Measurements from ENCODE around the gene CST8. TPM values are rescaled to one million over a fixed set of nuclear protein-coding genes. Genes with fewer than 3 reads are reported as not detected.

CST8 gene
- total RNA-seq, 6 experiments from 2014 or later, result not detected

DNA sequence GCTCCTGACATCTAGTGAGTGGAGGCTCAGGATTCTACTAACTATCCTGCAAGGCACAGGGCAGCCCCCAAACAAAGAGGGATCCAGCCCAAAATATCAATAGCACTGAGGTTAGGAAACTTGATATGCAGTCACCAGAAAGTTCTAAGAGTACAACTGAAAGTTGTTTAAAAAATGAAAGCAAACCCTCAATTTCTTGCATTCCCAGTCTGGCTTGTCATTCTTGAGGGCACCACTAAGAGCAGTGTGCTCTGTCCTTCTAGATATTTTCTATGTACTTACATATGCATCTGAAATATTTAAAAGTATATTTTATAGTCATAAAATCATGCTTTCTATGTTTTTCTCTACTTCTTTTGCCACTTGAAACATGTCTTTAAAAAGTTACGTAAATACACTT is 35.9 kb downstream of the CST8 start:
- peaks cover 9% of the 10 kb centered on the region; the same call in 1 of the 2 replicates for H3K36me3 Mint-ChIP-seq (ENCODE audit: low read depth)
- peak; percentile 11; the same call in 1 of the 2 replicates for TF ChIP-seq CTCF (IDR thresholded peaks at IDR 0.05)
- peaks cover 15% of the 10 kb centered on the region for H3K9me3 Mint-ChIP-seq
- no peaks in the 10 kb centered on the region for H3K4me1 Mint-ChIP-seq (ENCODE audit: low read depth)
- no peak overlapping the region for H3K27ac Mint-ChIP-seq
- H3K4me3 Mint-ChIP-seq, result no peak overlapping the region
- no peak for DNase-seq
- peaks cover 4% of the 10 kb centered on the region; the same call in 1 of the 2 replicates for H3K27me3 Mint-ChIP-seq (ENCODE audit: insufficient read depth)

GRCh38 chr20:23528867-23529431 is 38.0 kb downstream of the CST8 start:
- Mint-ChIP-seq H3K27ac (no peak overlapping the region), H3K9me3 (peaks cover 15% of the 10 kb centered on the region), H3K4me1 (ENCODE audit: low read depth) (no peaks in the 10 kb centered on the region), H3K4me3 (no peak overlapping the region), H3K27me3 (ENCODE audit: insufficient read depth) (peaks cover 4% of the 10 kb centered on the region; the same call in 1 of the 2 replicates), H3K36me3 (ENCODE audit: low read depth) (peaks cover 9% of the 10 kb centered on the region; the same call in 1 of the 2 replicates)
- no peak for TF ChIP-seq CTCF (IDR thresholded peaks at IDR 0.05)
- no peak for DNase-seq

GRCh38 chr20:23530937-23531567 is 40.1 kb downstream of the CST8 start:
- Mint-ChIP-seq H3K27me3 (ENCODE audit: insufficient read depth) (peaks cover 4% of the 10 kb centered on the region; the same call in 1 of the 2 replicates), H3K4me1 (ENCODE audit: low read depth) (no peaks in the 10 kb centered on the region), H3K9me3 (peaks cover 15% of the 10 kb centered on the region), H3K36me3 (ENCODE audit: low read depth) (peaks cover 9% of the 10 kb centered on the region; the same call in 1 of the 2 replicates), H3K27ac (no peak overlapping the region), H3K4me3 (no peak overlapping the region)
- no peak for DNase-seq
- no peak for TF ChIP-seq CTCF (IDR thresholded peaks at IDR 0.05)

DNA sequence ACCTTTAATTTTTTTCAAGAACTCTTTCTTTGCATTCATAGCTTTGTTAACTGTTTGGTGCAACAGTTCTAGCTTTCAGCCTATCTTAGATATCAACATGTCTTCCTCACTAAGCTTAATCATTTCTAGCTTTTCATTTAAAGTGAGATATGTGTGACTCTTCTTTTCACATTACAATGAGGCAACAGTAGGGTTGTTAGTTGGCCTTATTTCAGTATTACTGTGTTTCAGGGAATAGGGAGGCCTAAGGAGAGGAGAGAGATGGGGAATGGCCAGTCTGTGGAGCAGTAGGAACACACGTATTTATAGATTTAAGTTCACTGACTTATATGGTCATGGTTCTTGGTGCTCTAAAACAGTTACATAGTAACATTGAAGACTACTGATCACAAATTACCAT is 41.6 kb downstream of the CST8 start:
- H3K27me3 Mint-ChIP-seq (ENCODE audit: insufficient read depth), result no peaks in the 10 kb centered on the region
- peaks cover 11% of the 10 kb centered on the region for H3K9me3 Mint-ChIP-seq
- TF ChIP-seq CTCF (IDR thresholded peaks at IDR 0.05), result no peak
- no peak overlapping the region for H3K4me3 Mint-ChIP-seq
- no peak overlapping the region for H3K27ac Mint-ChIP-seq
- peaks cover 9% of the 10 kb centered on the region; the same call in 1 of the 2 replicates for H3K36me3 Mint-ChIP-seq (ENCODE audit: low read depth)
- no peaks in the 10 kb centered on the region for H3K4me1 Mint-ChIP-seq (ENCODE audit: low read depth)
- no peak for DNase-seq

GRCh38 chr20:23533161-23533560 is 42.2 kb downstream of the CST8 start:
- Mint-ChIP-seq H3K4me1 (ENCODE audit: low read depth) (no peaks in the 10 kb centered on the region), H3K4me3 (no peak overlapping the region), H3K27ac (no peak overlapping the region), H3K36me3 (ENCODE audit: low read depth) (peaks cover 8% of the 10 kb centered on the region; the same call in 1 of the 2 replicates), H3K27me3 (ENCODE audit: insufficient read depth) (no peaks in the 10 kb centered on the region), H3K9me3 (peaks cover 8% of the 10 kb centered on the region)
- TF ChIP-seq CTCF (IDR thresholded peaks at IDR 0.05), result no peak
- DNase-seq, result no peak
